CD14-positive monocyte (primary cell): ENCODE data around the gene CYTH1. TPM values are rescaled to one million over a fixed set of nuclear protein-coding genes. Genes with fewer than 3 reads are reported as not detected.
A peak's percentile ranks its signal among the peaks of the same experiment; 100 is the strongest.

ENCODE experiments used
- DNase-seq, 3 donors: peaks; one replicate each; pipeline ENCODE4 v3.0.0-alpha.2; 2011 to 2022
- H2AFZ ChIP-seq: 2 replicates; pipeline ENCODE4 v1.6.0; 2012; ENCODE audit warnings: mild to moderate bottlenecking, low read depth, low read length, inconsistent platforms; ENCODE audit not compliant: insufficient read depth, poor library complexity, severe bottlenecking
- H3K27ac ChIP-seq, 2 donors: 1 replicate in 1 of 2; 2 replicates in 1 of 2; pipeline ENCODE4 v1.5.1; 2012 to 2013; ENCODE audit warnings: low read length in 2 of 2, control low read depth in 1 of 2, inconsistent platforms in 1 of 2, low read depth in 1 of 2, mild to moderate bottlenecking in 1 of 2
- H3K27me3 ChIP-seq, 2 donors: one replicate each; pipeline versions ENCODE4 v1.6.0 to v1.6.1; 2011 to 2013; ENCODE audit warnings: low read length in 2 of 2; ENCODE audit not compliant: control insufficient read depth in 2 of 2, insufficient read depth in 2 of 2
- H3K36me3 ChIP-seq, 2 donors: replicated peaks in 1 of 2; 1 replicate in 1 of 2; 2 replicates in 1 of 2; pipeline versions ENCODE4 v1.5.1 to v1.6.1; 2012 to 2013; ENCODE audit warnings: low read length in 2 of 2, control low read depth in 1 of 2, inconsistent platforms in 1 of 2, mild to moderate bottlenecking in 1 of 2; ENCODE audit not compliant: insufficient read depth in 2 of 2, control insufficient read depth in 1 of 2
- H3K4me1 ChIP-seq, 2 donors: 1 replicate in 1 of 2; 2 replicates in 1 of 2; pipeline versions ENCODE4 v1.5.1 to v1.6.1; 2012 to 2013; ENCODE audit warnings: low read length in 2 of 2, control low read depth in 1 of 2, inconsistent platforms in 1 of 2, mild to moderate bottlenecking in 1 of 2, moderate library complexity in 1 of 2; ENCODE audit not compliant: insufficient read depth in 2 of 2, control insufficient read depth in 1 of 2
- H3K4me2 ChIP-seq: replicated peaks from 2 replicates; pipeline ENCODE3; 2012; ENCODE audit warnings: low read length, moderate library complexity, mild to moderate bottlenecking; ENCODE audit not compliant: poor library complexity, severe bottlenecking; ENCODE audit errors: extremely low read depth
- H3K4me3 ChIP-seq, 3 experiments: fragments of 200-600 bp in 1 of 3; sonication (generic) in 1 of 3; replicated peaks in 1 of 3; 1 replicate in 2 of 3; 2 replicates in 1 of 3; pipeline ENCODE4 v1.5.1; 2011 to 2013; ENCODE audit warnings: low read length in 3 of 3, mild to moderate bottlenecking in 3 of 3, control low read depth in 2 of 3, low read depth in 2 of 3, inconsistent platforms in 1 of 3, moderate library complexity in 1 of 3
- H3K79me2 ChIP-seq: 2 replicates; pipeline ENCODE4 v1.6.0; 2012; ENCODE audit warnings: mild to moderate bottlenecking, control low read depth, inconsistent platforms, low read length, moderate library complexity; ENCODE audit not compliant: insufficient read depth
- H3K9ac ChIP-seq: 2 replicates; pipeline ENCODE4 v1.6.0; 2017; ENCODE audit warnings: low read length, mild to moderate bottlenecking; ENCODE audit not compliant: insufficient read depth, poor library complexity, severe bottlenecking
- H3K9me3 ChIP-seq, 2 donors: replicated peaks in 1 of 2; 1 replicate in 1 of 2; 2 replicates in 1 of 2; pipeline versions ENCODE4 v1.5.1 to v1.6.1; 2012 to 2013; ENCODE audit warnings: low read length in 2 of 2, control low read depth in 1 of 2; ENCODE audit not compliant: control insufficient read depth in 1 of 2, insufficient read depth in 1 of 2
- H4K20me1 ChIP-seq: 2 replicates; pipeline ENCODE4 v1.6.0; 2012; ENCODE audit warnings: mild to moderate bottlenecking, low read length, control low read depth, moderate library complexity; ENCODE audit not compliant: insufficient read depth
- H3K27ac Mint-ChIP-seq, 7 donors: one replicate each; pipeline ENCODE4 v1.8.0; 2020; ENCODE audit warnings: mild to moderate bottlenecking in 7 of 7, mixed read lengths in 7 of 7, moderate library complexity in 6 of 7, inconsistent platforms in 2 of 7
- H3K27me3 Mint-ChIP-seq, 3 donors: one replicate each; pipeline ENCODE4 v1.8.0; 2021 to 2022; ENCODE audit warnings: low read depth in 3 of 3, mild to moderate bottlenecking in 3 of 3, mixed read lengths in 3 of 3, moderate library complexity in 3 of 3, inconsistent platforms in 1 of 3
- H3K36me3 Mint-ChIP-seq, 2 donors: one replicate each; pipeline ENCODE4 v1.8.0; 2020; ENCODE audit warnings: mixed read lengths in 2 of 2, inconsistent platforms in 1 of 2, mild to moderate bottlenecking in 1 of 2
- H3K4me1 Mint-ChIP-seq: one replicate; pipeline ENCODE4 v1.8.0; 2020; ENCODE audit warnings: mild to moderate bottlenecking, mixed read lengths
- H3K4me3 Mint-ChIP-seq, 2 donors: one replicate each; pipeline ENCODE4 v1.8.0; 2020; ENCODE audit warnings: mild to moderate bottlenecking in 2 of 2, mixed read lengths in 2 of 2, moderate library complexity in 1 of 2
- H3K9me3 Mint-ChIP-seq, 7 donors: one replicate each; pipeline ENCODE4 v1.8.0; 2020 to 2022; ENCODE audit warnings: mixed read lengths in 7 of 7, mild to moderate bottlenecking in 6 of 7, moderate library complexity in 6 of 7, inconsistent platforms in 2 of 7
- CTCF ChIP-seq: fragments of 200-600 bp; IDR thresholded peaks from one replicate; pipeline ENCODE4 v1.8.0; 2022; ENCODE audit warnings: antibody characterized with exemption, mild to moderate bottlenecking
- WGBS: methylation state at CpG from one replicate; pipeline ENCODE4 v1.1.5; 2013; ENCODE audit warnings: missing lambda C conversion rate; ENCODE audit not compliant: insufficient coverage; 5-methylcytosine and 5-hydroxymethylcytosine counted together
- intact Hi-C, 2 donors: fragments of 100-400 bp; cut with micrococcal nuclease; formaldehyde crosslinking; loops; one replicate each; pipeline versions ENCODE4 v1.15.0 to v1.15.1; 2023
- polyA plus RNA-seq, 3 donors: library from polyadenylated mRNA; depleted of rRNA in 1 of 3; unstranded in 2 of 3; stranded (reverse) in 1 of 3; fragments of 300-500 nt in 2 of 3; fragments of >200 nt in 1 of 3; fragmentation: Illumina TruSeq in 2 of 3; gene quantifications; 1 replicate in 2 of 3; 2 replicates in 1 of 3; pipeline ENCODE4 v1.2.3, GENCODE V29; 2012 to 2021

Gene CYTH1
- polyA plus RNA-seq, 3 donors, result 68.6 to 211 (median 80.9) TPM

- Histone ChIP-seq H3K36me3 (peaks cover 0 to 12% of the 10 kb centered on the region in 2 donors), H3K79me2 (no peaks in the 10 kb centered on the region), H3K27me3 (no peaks in the 10 kb centered on the region), H3K4me3 (peak overlapping the region in 1 of 3 experiments; percentile 41), H3K27ac (peak overlapping the region; percentile 77 to 84), H3K4me2 (no peak overlapping the region), H4K20me1 (no peaks in the 10 kb centered on the region), H3K9ac (no peak overlapping the region), H3K9me3 (no peaks in the 10 kb centered on the region), H2AFZ (no peak overlapping the region), H3K4me1 (peaks cover 29 to 31% of the 10 kb centered on the region in 2 donors)
- H3K36me3 Mint-ChIP-seq, result peaks cover 21 to 25% of the 10 kb centered on the region in 2 donors
- H3K9me3 Mint-ChIP-seq, result peaks cover 0 to 2% (median 0%) of the 10 kb centered on the region in 7 donors
- H3K4me3 Mint-ChIP-seq, result peak overlapping the region; percentile 6 to 74
- TF ChIP-seq CTCF, result no peak
- peak overlapping the region in 6 of 7 donors; percentile 51 to 97 (median 92) for H3K27ac Mint-ChIP-seq
- H3K27me3 Mint-ChIP-seq, result peaks cover 0 to 10% (median 7%) of the 10 kb centered on the region in 3 donors
- 70% methylated on average over 23 of the region's 24 CpGs for WGBS
- intact Hi-C loops, result loop anchor here in 1 of 2 donors (10.0 kb wide), 1 partner anchor 70 kb away; no protein-coding TSS in a partner anchor
- peaks cover 27% of the 10 kb centered on the region for H3K4me1 Mint-ChIP-seq
- peak; percentile 44 to 71 (median 58) for DNase-seq
Measured at GRCh38 chr17:78664476-78665386, 117.3 kb downstream of the CYTH1 start.

GRCh38 chr17:78661093-78661770, 120.8 kb downstream of the CYTH1 start:
- Mint-ChIP-seq H3K4me3 (no peak overlapping the region), H3K4me1 (peaks cover 17% of the 10 kb centered on the region)
- 82% methylated on average over 10 of the region's 17 CpGs for WGBS

More at GRCh38 chr17:78661093-78661770, 120.8 kb downstream of the CYTH1 start:
- H4K20me1 ChIP-seq, result no peaks in the 10 kb centered on the region
- peaks cover 0 to 4% (median 2%) of the 10 kb centered on the region in 7 donors for H3K9me3 Mint-ChIP-seq
- intact Hi-C loops, result loop anchor here in 1 of 2 donors (10.0 kb wide), 1 partner anchor 66 kb away; no protein-coding TSS in a partner anchor
- H3K9me3 ChIP-seq, result no peaks in the 10 kb centered on the region
- no peak overlapping the region for H2AFZ ChIP-seq
- no peak for DNase-seq
- H3K4me2 ChIP-seq, result no peak overlapping the region
- no peaks in the 10 kb centered on the region for H3K27me3 ChIP-seq
- H3K36me3 Mint-ChIP-seq, result peaks cover 0 to 1% of the 10 kb centered on the region in 2 donors
- peaks cover 18 to 19% of the 10 kb centered on the region in 2 donors for H3K4me1 ChIP-seq
- H3K27me3 Mint-ChIP-seq, result peaks cover 0 to 12% (median 10%) of the 10 kb centered on the region in 3 donors
- H3K9ac ChIP-seq, result no peak overlapping the region
- no peak overlapping the region for H3K4me3 ChIP-seq
- H3K27ac ChIP-seq, result no peak overlapping the region
- H3K79me2 ChIP-seq, result no peaks in the 10 kb centered on the region
- no peak overlapping the region for H3K27ac Mint-ChIP-seq
- H3K36me3 ChIP-seq, result no peaks in the 10 kb centered on the region
- no peak for TF ChIP-seq CTCF
